ENCODE data around the gene PRKAA2. TPM values are rescaled to one million over a fixed set of nuclear protein-coding genes. Genes with fewer than 3 reads are reported as not detected.

PRKAA2 gene
- total and polyA plus RNA-seq, 2 donors (not counting 3 experiments of a cell fraction or from before 2014, with no cell fraction given): 0.32 to 1.2 TPM

- peak; percentile 7 for DNase-seq (ENCODE audit: low read depth, low spot score)
- intact Hi-C loops (cut with micrococcal nuclease): no loop called here
- Histone ChIP-seq H3K9me1 (replicated peaks; ENCODE audit: control insufficient read depth, extremely low read depth, insufficient read depth, low read length) (no peaks in the 10 kb centered on the region), H3K27me3 (ENCODE audit: control insufficient read depth in 2 of 2, insufficient read depth in 2 of 2, low read length in 2 of 2) (no peaks in the 10 kb centered on the region), H3K4me2 (ENCODE audit: insufficient read depth, low read length) (no peak overlapping the region), H3K4me1 (ENCODE audit: control insufficient read depth, extremely low read depth, insufficient read depth, low read length) (no peaks in the 10 kb centered on the region), H3K9ac (replicated peaks; ENCODE audit: extremely low read depth, insufficient read depth, low read length) (no peak overlapping the region), H3K9me3 (replicated peaks; ENCODE audit: control insufficient read depth, insufficient read depth, low read length) (no peaks in the 10 kb centered on the region), H3K27ac (ENCODE audit: insufficient read depth, low read depth, low read length) (no peak overlapping the region), H3K36me3 (ENCODE audit: control insufficient read depth in 2 of 2, extremely low read depth in 1 of 2, insufficient read depth in 2 of 2, low read length in 2 of 2) (no peaks in the 10 kb centered on the region), H4K20me1 (replicated peaks; ENCODE audit: control insufficient read depth, extremely low read depth, insufficient read depth, low read length) (no peaks in the 10 kb centered on the region), H2AFZ (ENCODE audit: low read depth, low read length) (peak overlapping the region; percentile 33), H3K79me2 (ENCODE audit: control insufficient read depth, insufficient read depth, low read length) (no peaks in the 10 kb centered on the region), H3K4me3 (replicated peaks in 1 of 3; ENCODE audit: insufficient read depth in 1 of 3, low read depth in 1 of 3, low read length in 3 of 3) (no peak overlapping the region)
- TF ChIP-seq POLR2AphosphoS5 (IDR thresholded peaks at IDR 0.05; ENCODE audit: insufficient read depth, low read depth, low read length) (no peak), MAX (IDR thresholded peaks at IDR 0.05; ENCODE audit: insufficient read depth, insufficient read length) (no peak), MYC (IDR thresholded peaks at IDR 0.05; ENCODE audit: low read depth, low read length) (no peak), EZH2 (IDR thresholded peaks at IDR 0.05; ENCODE audit: borderline replicate concordance, low read depth, low read length, severe bottlenecking) (no peak), GATA2 (IDR thresholded peaks at IDR 0.05; ENCODE audit: insufficient read depth, insufficient read length, low read depth, low read length) (no peak), FOS (IDR thresholded peaks at IDR 0.05; ENCODE audit: borderline replicate concordance, insufficient read depth, low read length) (no peak), POLR2A (IDR thresholded peaks at IDR 0.05; ENCODE audit: low read depth, low read length) (no peak), JUN (IDR thresholded peaks at IDR 0.05; ENCODE audit: borderline replicate concordance, insufficient read depth, insufficient read length, low read depth) (no peak), CTCF (IDR thresholded peaks at IDR 0.05; ENCODE audit: extremely low read depth in 1 of 2, insufficient read depth in 1 of 2, low read depth in 1 of 2, low read length in 2 of 2) (no peak)
- POLR2A ChIA-PET: no interaction called here
- BruUV-seq (replicated peaks): no TSS peak
- FAIRE-seq: no peak
- CTCF ChIA-PET: interaction anchor here (1.0 kb wide), 1 partner anchor 61 kb away, joined by 3 read pairs; no protein-coding TSS in a partner anchor
- dilution Hi-C loops (cut with MboI; ENCODE audit: extremely low pct_ligation_motif_present, low sequenced_read_pairs): no loop called here
These were observed 17.5 kb upstream of the PRKAA2 start for GRCh38 chr1:56627636-56628039.
